Body of pancreas (tissue), 4 donors: ENCODE data around the gene GOLGA8O.
"Not testable (repeated sequence)": the region's sequence is repeated elsewhere in the genome, so short reads cannot be mapped to it uniquely, and the experiment has no call there.

Experiments used
- POLR2A ChIP-seq, 3 donors: fragments of 450-650 bp; IDR thresholded peaks; one replicate each; pipeline ENCODE4 v1.6.1; 2016; ENCODE audit warnings: antibody characterized with exemption in 3 of 3, mild to moderate bottlenecking in 2 of 3
- TF ChIP-seq, protein P1 (sequence below), 7 experiments: fragments of 450-650 bp in 4 of 7; fragments of 200-600 bp in 3 of 7; sonication (generic) in 3 of 7; IDR thresholded peaks; one replicate each; pipeline ENCODE4 v1.5.1; 2016 to 2019; ENCODE audit warnings: antibody characterized with exemption in 7 of 7

- not testable (repeated sequence) for TF ChIP-seq POLR2A (IDR thresholded peaks at IDR 0.05)
- TF ChIP-seq, protein P1, sequence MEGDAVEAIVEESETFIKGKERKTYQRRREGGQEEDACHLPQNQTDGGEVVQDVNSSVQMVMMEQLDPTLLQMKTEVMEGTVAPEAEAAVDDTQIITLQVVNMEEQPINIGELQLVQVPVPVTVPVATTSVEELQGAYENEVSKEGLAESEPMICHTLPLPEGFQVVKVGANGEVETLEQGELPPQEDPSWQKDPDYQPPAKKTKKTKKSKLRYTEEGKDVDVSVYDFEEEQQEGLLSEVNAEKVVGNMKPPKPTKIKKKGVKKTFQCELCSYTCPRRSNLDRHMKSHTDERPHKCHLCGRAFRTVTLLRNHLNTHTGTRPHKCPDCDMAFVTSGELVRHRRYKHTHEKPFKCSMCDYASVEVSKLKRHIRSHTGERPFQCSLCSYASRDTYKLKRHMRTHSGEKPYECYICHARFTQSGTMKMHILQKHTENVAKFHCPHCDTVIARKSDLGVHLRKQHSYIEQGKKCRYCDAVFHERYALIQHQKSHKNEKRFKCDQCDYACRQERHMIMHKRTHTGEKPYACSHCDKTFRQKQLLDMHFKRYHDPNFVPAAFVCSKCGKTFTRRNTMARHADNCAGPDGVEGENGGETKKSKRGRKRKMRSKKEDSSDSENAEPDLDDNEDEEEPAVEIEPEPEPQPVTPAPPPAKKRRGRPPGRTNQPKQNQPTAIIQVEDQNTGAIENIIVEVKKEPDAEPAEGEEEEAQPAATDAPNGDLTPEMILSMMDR (IDR thresholded peaks at IDR 0.05) = not testable (repeated sequence)
These were observed 27.9 kb upstream of the GOLGA8O start for GRCh38 chr15:32483377-32483776.
